AG08396 (cell line): ENCODE data around the gene MAPT.
A peak's percentile ranks its signal among the peaks of the same experiment; 100 is the strongest.
"Not testable (repeated sequence)": the region's sequence is repeated elsewhere in the genome, so short reads cannot be mapped to it uniquely, and the experiment has no call there.

Experiments
- DNase-seq: peaks from one replicate; pipeline ENCODE4 v3.0.0; 2012; ENCODE audit warnings: low spot score, mixed read lengths

Gene MAPT

GRCh38 chr17:45929344-45929743 is 35.0 kb downstream of the MAPT start:
- no peak for DNase-seq

DNA sequence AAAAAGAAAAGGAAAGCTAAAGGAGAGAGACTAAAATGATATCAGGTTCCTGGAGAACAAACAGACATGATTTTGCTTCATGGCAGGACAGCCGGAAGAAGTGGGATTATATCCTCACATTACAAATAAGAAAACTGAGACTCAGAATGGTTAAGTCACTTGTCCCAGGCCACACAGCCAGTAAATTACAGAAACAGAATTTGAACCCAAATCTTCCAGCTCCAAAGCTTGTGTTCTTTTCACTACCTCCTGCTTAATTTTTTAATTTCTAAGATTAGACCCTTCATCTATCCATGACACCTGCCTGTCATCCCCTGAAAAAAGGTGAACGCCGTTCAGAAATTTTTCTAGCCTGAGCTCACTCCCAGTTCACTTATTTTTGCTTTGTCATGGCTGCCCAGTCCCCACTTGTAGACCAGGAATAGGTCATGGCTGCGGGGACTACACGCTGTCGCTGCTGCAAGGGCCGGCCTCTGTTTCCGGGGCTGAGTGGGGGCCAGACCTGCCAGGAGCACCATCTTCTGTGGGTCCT is 36.1 kb downstream of the MAPT start:
- no peak for DNase-seq

DNA sequence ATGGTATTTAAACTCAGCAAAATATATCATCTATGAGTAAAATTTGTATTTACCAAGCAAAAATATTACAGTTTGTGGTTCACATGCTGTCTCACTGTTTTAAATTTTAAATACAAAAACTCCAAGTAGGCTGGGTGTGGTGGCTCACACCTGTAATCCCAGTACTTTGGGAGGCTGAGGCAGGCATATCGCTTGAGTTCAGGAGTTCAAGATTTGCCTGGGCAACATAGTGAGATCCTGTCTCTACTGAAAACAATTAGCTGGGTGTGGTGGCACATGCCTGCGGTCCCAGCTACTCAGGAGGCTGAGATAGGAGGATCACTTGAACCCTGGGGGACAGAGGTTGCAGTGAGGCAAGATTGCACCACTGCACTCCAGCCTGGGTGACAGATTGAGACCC is 37.3 kb downstream of the MAPT start:
- no peak for DNase-seq

- DNase-seq, result no peak
Observed at GRCh38 chr17:45934044-45934979, 40.0 kb downstream of the MAPT start.

- DNase-seq, result no peak
Observed at GRCh38 chr17:45935197-45935709, 40.9 kb downstream of the MAPT start.

DNA sequence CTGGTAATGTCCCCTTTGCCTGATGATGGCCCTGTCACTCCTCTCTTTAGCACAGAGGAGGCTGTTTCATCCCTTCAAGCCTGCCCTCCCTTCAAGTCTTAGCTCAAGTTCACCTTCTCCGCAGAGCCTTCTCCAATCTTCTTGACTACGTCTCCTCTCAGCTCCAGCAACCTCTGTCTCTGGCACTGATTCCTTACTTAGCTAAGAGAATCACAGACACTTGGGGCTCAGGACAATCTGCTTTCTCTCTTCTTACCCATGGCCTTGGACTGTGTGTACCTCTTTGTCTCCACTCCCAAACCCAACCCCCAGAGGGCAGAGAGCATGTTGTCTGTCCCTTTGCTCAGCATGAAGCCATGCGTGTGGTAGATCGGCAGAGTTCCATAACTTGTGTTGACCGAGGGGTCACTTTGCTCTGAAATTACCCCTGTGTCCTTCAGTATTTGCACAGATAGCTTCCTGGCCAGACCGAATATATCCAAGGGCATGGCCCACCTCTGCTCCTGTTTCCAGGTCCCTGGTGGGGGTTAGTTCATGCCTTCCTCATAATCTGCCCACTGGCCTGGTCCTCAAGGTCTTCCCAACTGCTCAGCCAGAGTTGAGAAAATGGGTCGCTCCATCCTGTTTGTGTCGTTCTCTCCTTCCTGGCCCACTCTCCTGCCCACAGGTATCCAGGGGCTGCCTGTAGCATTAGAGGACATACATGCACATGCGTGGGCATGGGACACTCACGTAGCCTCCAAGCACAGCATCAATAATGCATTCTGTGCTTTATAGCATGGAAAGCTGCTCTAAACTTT is 41.6 kb downstream of the MAPT start:
- DNase-seq, result no peak

- no peak for DNase-seq
Observed at GRCh38 chr17:45936610-45937009, 42.3 kb downstream of the MAPT start.

GRCh38 chr17:45937186-45937585 is 42.8 kb downstream of the MAPT start:
- DNase-seq, result not testable (repeated sequence)

DNA sequence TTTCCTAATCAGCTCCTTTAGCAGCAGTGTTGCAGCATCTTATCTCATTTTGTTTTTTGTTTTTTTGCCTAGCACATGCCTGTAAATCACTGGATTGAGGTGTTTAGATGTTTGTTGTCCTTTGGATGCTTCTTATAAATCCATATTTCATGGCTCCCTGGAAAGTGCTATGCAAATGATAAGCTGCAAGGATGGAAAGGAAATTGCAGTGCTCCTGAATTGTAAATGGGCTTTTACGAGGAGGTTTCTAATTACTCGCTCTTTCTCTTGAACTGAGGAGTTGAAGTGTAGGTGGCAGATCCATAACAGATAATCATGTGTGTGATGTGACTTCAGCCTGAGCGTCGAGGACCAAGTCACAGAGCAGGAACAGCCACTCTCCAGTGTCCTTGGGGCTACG is 45.0 kb downstream of the MAPT start:
- no peak for DNase-seq

DNA sequence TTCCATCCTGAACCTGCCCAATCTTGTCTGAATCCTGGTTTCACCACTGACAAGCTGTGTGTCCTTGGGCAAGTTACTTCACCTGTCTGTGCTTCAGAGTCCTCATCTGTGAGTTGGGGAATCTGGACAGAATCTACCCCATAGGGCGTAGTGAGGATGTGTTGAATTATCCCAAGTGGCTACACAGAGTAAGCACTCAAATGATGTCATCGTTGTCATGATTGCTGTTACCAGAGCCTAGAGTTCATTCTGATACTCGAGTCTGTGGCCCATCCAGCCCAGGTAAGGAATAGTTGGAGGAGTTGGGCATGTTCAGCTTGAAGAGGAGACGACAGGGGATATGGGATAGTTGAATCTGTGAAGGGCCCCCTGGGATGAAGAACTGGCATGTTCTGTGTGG is 45.9 kb downstream of the MAPT start:
- DNase-seq, result no peak

- DNase-seq, result no peak
Observed at GRCh38 chr17:45940826-45941225, 46.5 kb downstream of the MAPT start.

DNA sequence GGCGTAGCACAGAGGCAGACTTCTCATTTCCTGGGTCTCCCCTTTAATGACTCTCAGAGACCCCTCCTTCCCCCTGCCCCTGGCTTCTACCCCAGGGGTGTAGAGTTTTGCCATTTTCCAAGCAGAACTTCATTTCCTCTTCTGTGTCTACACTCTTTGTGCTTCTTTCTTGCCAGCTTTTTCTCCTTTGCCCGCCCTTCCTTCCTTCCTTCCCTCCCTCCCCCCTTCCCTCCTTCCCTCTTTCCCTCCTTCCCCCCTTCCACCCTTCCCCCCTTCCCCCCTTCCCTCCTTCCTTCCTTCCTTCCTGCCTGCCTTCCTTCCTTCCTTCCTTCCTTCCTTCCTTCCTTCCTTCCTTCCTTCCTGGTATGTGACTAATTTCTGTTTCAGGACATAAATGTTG is 47.0 kb downstream of the MAPT start:
- no peak for DNase-seq

DNA sequence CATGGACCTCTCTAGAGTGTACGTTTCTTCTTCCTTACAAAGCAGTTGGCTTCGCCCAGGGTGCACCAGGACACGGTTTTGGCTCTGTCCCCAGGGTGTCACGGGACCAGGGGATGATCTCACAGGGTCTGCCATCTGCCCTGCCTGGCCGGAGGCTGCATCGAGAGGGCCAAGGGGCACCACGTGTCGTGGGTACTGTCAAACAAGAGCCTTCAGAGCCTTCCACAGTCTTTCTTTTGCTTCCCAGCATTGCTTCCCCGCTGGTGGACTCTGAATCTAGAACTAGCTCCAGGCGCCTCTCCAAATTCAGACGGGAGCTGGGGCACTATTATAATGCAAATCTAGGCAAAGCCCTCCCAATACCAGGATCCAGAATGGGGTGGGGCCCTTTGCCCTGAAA is 47.9 kb downstream of the MAPT start:
- peak; percentile 54 for DNase-seq

- no peak for DNase-seq
Observed at GRCh38 chr17:45946841-45947256, 52.5 kb downstream of the MAPT start.

- DNase-seq, result no peak
Observed at GRCh38 chr17:45948498-45948880, 54.1 kb downstream of the MAPT start.

DNA sequence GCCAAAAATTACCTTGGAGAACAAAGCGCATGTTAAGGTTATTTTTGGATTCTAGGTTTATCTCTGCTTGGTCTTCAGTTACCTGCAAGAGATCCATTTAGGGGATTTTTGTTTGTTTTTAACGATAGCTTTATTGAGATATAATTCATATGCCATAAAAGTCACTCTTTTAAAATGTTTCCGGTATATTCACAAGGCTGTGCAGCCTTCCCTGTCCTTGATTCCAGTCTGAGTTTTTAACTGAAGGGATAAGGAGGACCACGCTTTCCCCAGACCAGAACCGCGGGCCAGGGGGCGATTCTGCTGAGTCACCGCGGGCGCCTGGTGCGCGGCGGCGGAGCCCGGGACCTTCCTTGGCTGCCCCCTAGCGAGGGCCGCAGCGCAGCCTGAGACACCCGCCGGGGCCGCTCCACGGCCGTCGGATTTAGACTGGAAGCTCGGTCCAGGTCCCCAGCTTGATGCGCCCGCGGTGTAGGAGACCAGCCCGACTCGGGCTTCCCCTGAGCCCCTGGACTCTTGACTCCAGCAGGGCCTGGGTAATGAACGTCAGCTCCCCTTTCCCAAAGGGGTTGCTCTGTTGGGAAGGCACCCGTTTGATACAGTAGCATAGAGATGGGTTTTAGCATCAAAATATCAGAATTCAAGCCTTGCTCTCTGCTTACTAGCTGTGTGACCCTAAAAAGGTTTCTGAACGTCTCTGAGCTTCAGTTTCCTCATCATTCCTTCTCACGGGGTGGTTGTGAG is 54.7 kb downstream of the MAPT start:
- DNase-seq, result peak; percentile 92

GRCh38 chr17:45949755-45950320 is 55.5 kb downstream of the MAPT start:
- DNase-seq, result no peak

DNA sequence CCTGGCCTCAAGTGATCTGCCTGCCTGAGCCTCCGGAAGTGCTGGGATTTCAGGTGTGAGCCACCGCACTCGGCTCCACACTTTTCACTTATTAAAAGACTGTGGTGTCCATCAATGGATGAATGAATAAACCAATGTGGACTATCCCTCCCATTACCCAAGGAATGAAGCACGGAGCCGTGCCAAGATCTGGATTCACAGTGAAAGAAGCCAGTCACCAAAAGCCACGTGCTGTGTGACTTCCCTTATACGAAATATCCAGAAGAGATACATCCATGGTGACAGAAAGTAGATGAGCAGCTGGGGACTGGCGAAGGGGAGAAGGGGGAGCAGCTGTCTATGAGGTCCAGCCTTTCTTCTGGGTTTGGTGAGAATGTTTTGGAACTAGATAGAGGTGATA is 56.5 kb downstream of the MAPT start:
- no peak for DNase-seq

DNA sequence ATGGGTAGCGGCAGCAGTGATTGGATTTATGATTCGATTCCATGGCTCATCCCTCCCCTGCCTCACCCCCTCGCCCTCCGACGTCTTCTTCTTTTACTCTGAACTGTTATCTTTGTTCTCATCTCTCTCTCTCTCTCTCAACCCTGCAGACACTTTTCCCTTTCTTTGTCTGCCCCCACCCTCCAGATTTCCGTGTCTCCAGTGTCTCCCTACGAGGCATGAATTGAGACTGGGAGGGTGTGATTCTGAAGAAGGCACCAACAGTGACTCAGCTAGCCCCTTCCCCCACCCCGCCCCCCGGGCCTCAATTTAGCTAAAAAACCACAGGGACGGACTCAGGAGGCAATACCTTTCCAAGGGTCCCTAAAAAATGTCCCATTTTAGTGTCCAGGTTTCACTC is 57.0 kb downstream of the MAPT start:
- no peak for DNase-seq

DNA sequence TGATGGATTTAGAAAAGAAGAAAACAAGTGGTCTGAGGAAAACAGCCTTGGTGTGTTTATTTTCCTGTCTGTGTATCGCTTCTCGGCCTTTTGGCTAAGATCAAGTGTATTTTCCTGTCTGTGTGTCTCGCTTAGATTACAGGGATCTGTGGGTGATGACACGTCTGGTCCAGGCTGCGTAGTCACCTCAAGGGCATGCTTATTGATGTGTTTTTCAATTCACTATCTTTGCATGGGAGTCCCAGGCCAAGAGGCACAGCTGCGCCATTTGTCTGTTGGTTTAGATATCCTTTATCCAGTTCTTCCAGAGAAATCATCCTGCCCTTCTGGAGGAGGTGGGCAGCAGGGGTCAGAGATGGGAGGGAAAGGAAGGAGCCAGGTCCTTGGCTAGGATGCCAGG is 57.6 kb downstream of the MAPT start:
- no peak for DNase-seq

- no peak for DNase-seq
Observed at GRCh38 chr17:45952814-45953320, 58.5 kb downstream of the MAPT start.
